K562 (cell line): ENCODE measurements around the gene RASSF3. TPM values are rescaled to one million over a fixed set of nuclear protein-coding genes. Genes with fewer than 3 reads are reported as not detected.

ENCODE experiments used
- C11orf30 ChIP-seq: fragments of 450-650 bp; IDR thresholded peaks from 2 replicates; pipeline ENCODE4 v1.6.1; 2016; ENCODE audit warnings: low read depth, mild to moderate bottlenecking
- CBFA2T2 ChIP-seq: fragments of 450-650 bp; conservative IDR thresholded peaks from 2 replicates; pipeline ENCODE4 v1.6.1; 2017; ENCODE audit warnings: mild to moderate bottlenecking
- CBX8 ChIP-seq: fragments of 200-600 bp; sonication (generic); IDR thresholded peaks from 2 replicates; pipeline ENCODE4 v1.6.1; 2012; ENCODE audit warnings: borderline replicate concordance, mixed run types, low read depth, mild to moderate bottlenecking, moderate library complexity, mixed read lengths, low read length, control low read depth, inconsistent platforms; ENCODE audit not compliant: poor library complexity, severe bottlenecking; ENCODE audit errors: extremely low read depth
- CHD4 ChIP-seq: fragments of 200-600 bp; sonication (generic); IDR thresholded peaks from 3 replicates; pipeline ENCODE4 v1.6.1; 2012; ENCODE audit warnings: low read depth, mild to moderate bottlenecking, mixed read lengths, low read length, inconsistent platforms; ENCODE audit not compliant: insufficient read depth, insufficient replicate concordance, poor library complexity, severe bottlenecking
- GATAD2A ChIP-seq: fragments of 450-650 bp; IDR thresholded peaks from 2 replicates; pipeline ENCODE4 v1.6.1; 2017
- GTF3C2 ChIP-seq: IDR thresholded peaks from 3 replicates; pipeline ENCODE4 v1.6.1; 2011; ENCODE audit warnings: borderline replicate concordance, mild to moderate bottlenecking, moderate library complexity; ENCODE audit not compliant: insufficient read length; ENCODE audit errors: extremely low read depth
- KDM5B ChIP-seq: fragments of 200-600 bp; sonication (generic); IDR thresholded peaks from 2 replicates; pipeline ENCODE4 v1.6.1; 2012; ENCODE audit warnings: low read depth, mild to moderate bottlenecking, moderate library complexity, low read length, control low read depth, inconsistent platforms; ENCODE audit not compliant: insufficient replicate concordance
- MAFK ChIP-seq: IDR thresholded peaks from 2 replicates; pipeline ENCODE4 v1.6.1; 2011; ENCODE audit warnings: low read length, improper control_type of control experiment
- NR1H2 ChIP-seq: sonication (generic); formaldehyde crosslinking; IDR thresholded peaks from 2 replicates; pipeline ENCODE4 v1.4.0; 2020; ENCODE audit warnings: mild to moderate bottlenecking, missing genetic modification reagents
- NRF1 ChIP-seq, 2 experiments: fragments of 450-650 bp; IDR thresholded peaks in 1 of 2; conservative IDR thresholded peaks in 1 of 2; 2 replicates each; pipeline ENCODE4 v1.6.1; 2014; ENCODE audit warnings: mild to moderate bottlenecking in 2 of 2
- SFPQ ChIP-seq: fragments of 200-400 bp; formaldehyde crosslinking; IDR thresholded peaks from 2 replicates; pipeline ENCODE4 v1.6.1; 2017; ENCODE audit warnings: mild to moderate bottlenecking, low read depth, low read length, moderate library complexity
- SREBF1 ChIP-seq: fragments of 150-350 bp; IDR thresholded peaks from 2 replicates; pipeline ENCODE4 v1.6.1; 2014; ENCODE audit warnings: antibody characterized with exemption, low read depth, low read length, borderline replicate concordance
- ZFPM2 ChIP-seq: fragments of 250-450 bp; sonication (Bioruptor Pico); IDR thresholded peaks from 2 replicates; pipeline ENCODE4 v1.5.1; 2022; ENCODE audit warnings: mild to moderate bottlenecking
- ZNF217 ChIP-seq: sonication (generic); formaldehyde crosslinking; IDR thresholded peaks from 2 replicates; pipeline ENCODE4 v1.8.0; 2022; ENCODE audit warnings: mild to moderate bottlenecking, missing genetic modification reagents
- ZNF232 ChIP-seq: sonication (generic); formaldehyde crosslinking; IDR thresholded peaks from 2 replicates; pipeline ENCODE4 v1.8.0; 2022; ENCODE audit warnings: mild to moderate bottlenecking, missing genetic modification reagents
- ZNF609 ChIP-seq: sonication (generic); formaldehyde crosslinking; IDR thresholded peaks from 2 replicates; pipeline ENCODE4 v1.8.1; 2023; ENCODE audit warnings: missing genetic modification reagents, mild to moderate bottlenecking, borderline replicate concordance
- polyA plus RNA-seq, 8 experiments: library from polyadenylated mRNA; depleted of rRNA in 4 of 8; stranded (reverse) in 5 of 8; unstranded in 3 of 8; fragments of >200 nt; fragmentation: Nextera tagmentation in 2 of 8; fragmentation: Illumina TruSeq in 1 of 8; extraction: Ambion mirVana in 2 of 8; extraction: Trizol in 1 of 8; gene quantifications; 2 replicates each; pipeline versions ENCODE4 v1.2.1 to v1.2.3, GENCODE V29; 2011 to 2014; ENCODE audit warnings: inconsistent platforms in 1 of 8, missing spikeins in 1 of 8
- total RNA-seq, 7 experiments: library from RNA; depleted of rRNA in 6 of 7; stranded (reverse); fragments of >200 nt in 6 of 7; fragmentation: Illumina TruSeq in 2 of 7; extraction: Trizol in 2 of 7; gene quantifications; 2 replicates each; pipeline versions ENCODE4 v1.2.1 to v1.2.3, GENCODE V29; 2011 to 2021; ENCODE audit warnings: low replicate concordance in 1 of 7

Gene RASSF3
- total and polyA plus RNA-seq, 9 of the 15 experiments (the other 6 are each of a cell fraction or from before 2014, with no cell fraction given) = 3.7 to 39.2 (median 20.2) TPM

- TF ChIP-seq GTF3C2 (no peak), SFPQ (no peak), ZFPM2 (CRISPR knock-in tag) (no peak), C11orf30 (no peak), CBFA2T2 (no peak; the same call in 1 of the 2 replicates), MAFK (peak; percentile 28; the same call in 1 of the 2 replicates), ZNF232 (CRISPR knock-in tag) (no peak), CBX8 (no peak), GATAD2A (no peak; the same call in 1 of the 2 replicates), ZNF609 (CRISPR knock-in tag) (no peak), KDM5B (peak; percentile 66), NR1H2 (CRISPR knock-in tag) (no peak), CHD4 (no peak), SREBF1 (no peak), ZNF217 (no peak), NRF1 (conservative IDR thresholded peaks at IDR 0.05 in 1 of 2, IDR thresholded peaks at IDR 0.05 in 1 of 2) (peak in 1 of 2 experiments; percentile 40; a peak in 1 of 4 replicates)
Measured at GRCh38 chr12:64625243-64626077, 15.2 kb downstream of the RASSF3 start (continued).
